Measurements from ENCODE around the gene SAFB.

SAFB gene

DNA sequence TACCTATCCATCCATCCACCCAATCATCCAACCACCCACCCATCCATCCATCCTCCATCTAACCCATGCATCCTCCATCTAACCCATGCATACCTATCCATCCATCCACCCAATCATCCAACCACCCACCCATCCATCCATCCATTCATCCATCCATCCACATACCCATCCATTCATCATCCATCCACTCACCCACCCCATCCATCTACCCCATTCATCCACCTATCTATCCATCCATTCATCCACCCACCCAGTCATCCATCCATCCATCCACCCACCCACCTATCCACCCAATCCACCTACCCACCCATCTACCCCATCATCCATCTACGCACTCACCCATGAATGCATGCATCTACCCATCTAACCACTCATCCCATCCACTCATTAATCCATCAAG is 50.9 kb downstream of the SAFB start:
- TF ChIP-seq CTCF (IDR thresholded peaks at IDR 0.05) (no peak), ZFX (IDR thresholded peaks at IDR 0.05; ENCODE audit: borderline replicate concordance) (no peak)
- H3K27ac ChIP-seq, result no peak overlapping the region

- TF ChIP-seq CTCF (IDR thresholded peaks at IDR 0.05) (no peak), ZFX (IDR thresholded peaks at IDR 0.05; ENCODE audit: borderline replicate concordance) (no peak)
- 0 out of 2 replicates have a peak overlapping the region, but pooled peaks have one; percentile 25 for H3K27ac ChIP-seq
Observed at GRCh38 chr19:5674714-5675113, 51.8 kb downstream of the SAFB start.

GRCh38 chr19:5676105-5676771 is 53.4 kb downstream of the SAFB start:
- no peak overlapping the region for H3K27ac ChIP-seq

GRCh38 chr19:5676772-5677105 is 53.9 kb downstream of the SAFB start:
- H3K27ac ChIP-seq, result no peak overlapping the region
- TF ChIP-seq ZFX (IDR thresholded peaks at IDR 0.05; ENCODE audit: borderline replicate concordance) (no peak), CTCF (IDR thresholded peaks at IDR 0.05) (no peak)

More at GRCh38 chr19:5676105-5676771, 53.4 kb downstream of the SAFB start:
- TF ChIP-seq ZFX (IDR thresholded peaks at IDR 0.05; ENCODE audit: borderline replicate concordance), result no peak
- no peak for TF ChIP-seq CTCF (IDR thresholded peaks at IDR 0.05)

- TF ChIP-seq ZFX (IDR thresholded peaks at IDR 0.05; ENCODE audit: borderline replicate concordance) (no peak), CTCF (IDR thresholded peaks at IDR 0.05) (no peak)
- no peak overlapping the region for H3K27ac ChIP-seq
Observed at GRCh38 chr19:5677136-5677535, 54.3 kb downstream of the SAFB start.

DNA sequence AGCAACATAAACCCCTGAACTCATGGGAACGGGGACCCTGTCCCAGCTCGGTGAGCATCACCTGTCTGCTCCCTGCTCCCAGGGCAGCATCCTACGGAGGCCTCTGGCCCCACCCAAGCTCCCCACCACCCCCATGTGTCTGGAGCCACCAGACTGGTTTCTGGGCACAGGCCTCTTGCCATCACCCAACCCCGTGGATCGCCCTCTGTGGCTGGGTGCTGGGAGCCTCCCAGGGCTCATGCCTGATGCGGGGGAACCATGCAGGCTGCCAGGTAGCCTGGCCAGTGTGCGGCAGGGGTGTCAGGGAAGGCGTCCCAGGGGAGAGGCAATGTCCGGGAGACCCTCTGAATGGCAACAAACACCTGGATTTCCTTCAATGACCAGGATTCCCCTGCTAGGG is 54.7 kb downstream of the SAFB start:
- TF ChIP-seq ZFX (IDR thresholded peaks at IDR 0.05; ENCODE audit: borderline replicate concordance), result no peak
- TF ChIP-seq CTCF (IDR thresholded peaks at IDR 0.05), result no peak
- H3K27ac ChIP-seq, result no peak overlapping the region

DNA sequence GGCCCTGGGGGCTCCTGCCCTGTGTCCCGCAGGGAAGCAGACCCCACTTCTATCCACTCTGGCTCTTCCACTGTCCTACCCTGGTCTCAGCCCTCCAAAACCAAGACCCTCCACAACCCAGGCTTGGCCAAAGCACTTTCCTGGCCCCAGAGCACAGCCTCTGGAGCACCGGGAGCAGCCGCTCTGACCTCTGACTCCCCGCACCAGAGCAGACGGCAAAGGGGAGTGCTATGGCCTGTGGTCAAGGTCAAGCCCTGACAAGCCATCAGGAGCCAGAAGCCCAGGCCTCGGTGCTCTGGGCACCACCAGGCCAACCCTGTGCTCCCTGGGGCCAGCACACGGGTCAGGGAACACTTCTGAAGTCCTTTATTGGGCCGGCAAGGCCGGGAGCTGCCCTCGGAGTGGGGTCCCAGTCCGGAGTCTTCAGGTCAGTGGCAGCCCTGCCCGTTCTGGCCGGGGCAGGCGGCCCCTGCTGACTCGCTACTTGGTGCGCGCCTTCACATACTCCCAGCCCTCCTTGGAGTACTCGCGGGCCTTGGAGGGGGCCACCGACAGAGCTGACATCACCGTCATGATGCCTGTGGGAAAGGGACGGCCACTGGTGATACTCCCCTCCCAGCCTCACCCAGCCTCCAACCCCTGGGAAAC is 55.3 kb downstream of the SAFB start:
- no peak for TF ChIP-seq ZFX (IDR thresholded peaks at IDR 0.05; ENCODE audit: borderline replicate concordance)
- no peak for TF ChIP-seq CTCF (IDR thresholded peaks at IDR 0.05)
- no peak overlapping the region for H3K27ac ChIP-seq
